Natural killer cell (primary cell): Measurements from ENCODE around the gene ZNF705A. TPM values are rescaled to one million over a fixed set of nuclear protein-coding genes. Genes with fewer than 3 reads are reported as not detected.
"Not testable (repeated sequence)": the region's sequence is repeated elsewhere in the genome, so short reads cannot be mapped to it uniquely, and the experiment has no call there.

ENCODE experiments used
- ATAC-seq, 3 donors: fragments of 150-1000 bp in 2 of 3; fragments of 200-7000 bp in 1 of 3; cut with Tn5 transposase; 1 replicate in 1 of 3; 2 replicates in 2 of 3; pipeline ENCODE4 v1.10.0; 2021; ENCODE audit warnings: mild to moderate bottlenecking in 2 of 3, moderate library complexity in 2 of 3
- DNase-seq, 2 donors: peaks; one replicate each; pipeline versions ENCODE4 v3.0.0 to v3.0.0-alpha.2; 2013 to 2021; ENCODE audit warnings: mixed read lengths in 1 of 2
- H3K27ac ChIP-seq: one replicate; pipeline ENCODE4 v1.5.1; 2013; ENCODE audit warnings: mild to moderate bottlenecking, low read length
- H3K27me3 ChIP-seq: one replicate; pipeline ENCODE4 v1.6.1; 2013; ENCODE audit warnings: low read length; ENCODE audit not compliant: control insufficient read depth, insufficient read depth
- H3K36me3 ChIP-seq: one replicate; pipeline ENCODE4 v1.6.1; 2013; ENCODE audit warnings: low read length; ENCODE audit not compliant: control insufficient read depth, insufficient read depth
- H3K4me1 ChIP-seq: one replicate; pipeline ENCODE4 v1.6.1; 2013; ENCODE audit warnings: low read length; ENCODE audit not compliant: control insufficient read depth, insufficient read depth
- H3K4me3 ChIP-seq: one replicate; pipeline ENCODE4 v1.5.1; 2013; ENCODE audit warnings: low read length
- H3K9me3 ChIP-seq: one replicate; pipeline ENCODE4 v1.6.1; 2013; ENCODE audit warnings: low read length; ENCODE audit not compliant: control insufficient read depth, insufficient read depth
- H3K27ac Mint-ChIP-seq, 2 donors: one replicate each; pipeline ENCODE4 v1.8.0; 2022; ENCODE audit warnings: mild to moderate bottlenecking in 2 of 2, mixed read lengths in 2 of 2, moderate library complexity in 1 of 2
- H3K27me3 Mint-ChIP-seq, 2 donors: one replicate each; pipeline ENCODE4 v1.8.0; 2022; ENCODE audit warnings: low read depth in 2 of 2, mixed read lengths in 2 of 2
- H3K36me3 Mint-ChIP-seq: one replicate; pipeline ENCODE4 v1.8.0; 2022; ENCODE audit warnings: mixed read lengths
- H3K4me1 Mint-ChIP-seq, 2 donors: one replicate each; pipeline ENCODE4 v1.8.0; 2022; ENCODE audit warnings: mixed read lengths in 2 of 2
- H3K4me3 Mint-ChIP-seq: one replicate; pipeline ENCODE4 v1.8.0; 2022; ENCODE audit warnings: mild to moderate bottlenecking, moderate library complexity, mixed read lengths
- H3K9me3 Mint-ChIP-seq, 2 donors: one replicate each; pipeline ENCODE4 v1.8.0; 2022; ENCODE audit warnings: mixed read lengths in 2 of 2
- WGBS: methylation state at CpG from one replicate; pipeline ENCODE4 v1.1.7; 2013; ENCODE audit warnings: missing lambda C conversion rate; ENCODE audit not compliant: insufficient coverage; 5-methylcytosine and 5-hydroxymethylcytosine counted together
- intact Hi-C: fragments of 100-400 bp; cut with micrococcal nuclease; formaldehyde crosslinking; loops from one replicate; pipeline ENCODE4 v1.14.2; 2022
- total RNA-seq, 4 donors: library from RNA; stranded (reverse); fragments of 120-200 nt in 1 of 4; gene quantifications; one replicate each; pipeline versions ENCODE4 v1.2.3 to v1.2.4, GENCODE V29; 2013 to 2022
- TF ChIP-seq, protein P1 (sequence below): fragments of 200-600 bp; IDR thresholded peaks from one replicate; pipeline ENCODE4 v1.8.0; 2022; ENCODE audit warnings: antibody characterized with exemption

ZNF705A gene
- total RNA-seq, 3 donors from 2014 or later (not counting 1 experiment from before 2014, with no cell fraction given), result not detected

DNA sequence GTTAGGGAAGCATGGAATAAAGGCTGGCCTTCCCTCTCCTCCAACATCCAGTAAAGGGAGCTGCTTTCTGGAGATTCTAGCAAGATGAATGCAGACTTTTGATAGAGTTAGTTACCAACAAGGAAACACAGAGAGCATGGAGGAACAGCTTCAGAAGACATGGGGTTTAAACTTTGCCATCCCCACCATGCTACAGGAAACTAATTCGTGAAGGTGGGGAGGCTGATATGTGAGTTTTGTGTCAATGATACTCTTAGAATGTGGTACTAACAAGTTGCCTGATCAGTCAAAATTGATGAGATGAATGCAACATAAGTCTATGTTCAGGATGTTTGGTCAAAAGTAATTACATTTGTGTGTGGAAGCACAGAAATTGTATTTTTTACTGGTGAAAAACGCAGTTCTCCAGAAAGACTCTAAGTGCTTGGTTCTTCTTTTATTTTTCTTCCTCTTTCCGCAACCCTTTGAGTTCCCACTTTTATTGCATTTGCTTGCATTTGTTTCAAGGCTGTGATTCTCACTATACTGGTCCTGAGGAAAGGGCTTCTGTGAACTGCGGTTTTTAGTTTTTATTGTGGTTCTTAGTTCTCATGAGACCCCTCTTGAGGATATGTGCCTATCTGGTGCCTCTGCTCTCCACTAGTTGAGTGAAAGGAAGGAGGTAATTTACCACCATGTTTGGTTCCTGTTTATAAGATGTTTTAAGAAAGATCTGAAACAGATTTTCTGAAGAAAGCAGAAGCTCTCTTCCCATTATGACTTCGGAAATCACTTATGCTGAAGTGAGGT lies 33.5 kb upstream of the ZNF705A start, which contains the start of gene CLEC4A:
Gene CLEC4A (plus strand): TSS at position 494 of the 789 bp plus-strand sequence. CDS start 262 bp downstream, at position 756.
- H3K36me3 Mint-ChIP-seq, result peaks cover 3% of the 10 kb centered on the region
- peak within 1 kb of the TSS; percentile 15 for H3K4me3 ChIP-seq
- TF ChIP-seq, protein P1, sequence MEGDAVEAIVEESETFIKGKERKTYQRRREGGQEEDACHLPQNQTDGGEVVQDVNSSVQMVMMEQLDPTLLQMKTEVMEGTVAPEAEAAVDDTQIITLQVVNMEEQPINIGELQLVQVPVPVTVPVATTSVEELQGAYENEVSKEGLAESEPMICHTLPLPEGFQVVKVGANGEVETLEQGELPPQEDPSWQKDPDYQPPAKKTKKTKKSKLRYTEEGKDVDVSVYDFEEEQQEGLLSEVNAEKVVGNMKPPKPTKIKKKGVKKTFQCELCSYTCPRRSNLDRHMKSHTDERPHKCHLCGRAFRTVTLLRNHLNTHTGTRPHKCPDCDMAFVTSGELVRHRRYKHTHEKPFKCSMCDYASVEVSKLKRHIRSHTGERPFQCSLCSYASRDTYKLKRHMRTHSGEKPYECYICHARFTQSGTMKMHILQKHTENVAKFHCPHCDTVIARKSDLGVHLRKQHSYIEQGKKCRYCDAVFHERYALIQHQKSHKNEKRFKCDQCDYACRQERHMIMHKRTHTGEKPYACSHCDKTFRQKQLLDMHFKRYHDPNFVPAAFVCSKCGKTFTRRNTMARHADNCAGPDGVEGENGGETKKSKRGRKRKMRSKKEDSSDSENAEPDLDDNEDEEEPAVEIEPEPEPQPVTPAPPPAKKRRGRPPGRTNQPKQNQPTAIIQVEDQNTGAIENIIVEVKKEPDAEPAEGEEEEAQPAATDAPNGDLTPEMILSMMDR, result no peak
- ATAC-seq, result no peak
- no peaks in the 10 kb centered on the region for H3K9me3 Mint-ChIP-seq
- no peaks in the 10 kb centered on the region for H3K36me3 ChIP-seq
- intact Hi-C loops, result no loop called here
- H3K9me3 ChIP-seq, result no peaks in the 10 kb centered on the region
- peaks cover 6 to 10% of the 10 kb centered on the region in 2 donors for H3K4me1 Mint-ChIP-seq
- no peak within 1 kb of the TSS for H3K27ac Mint-ChIP-seq
- no peak within 1 kb of the TSS for H3K4me3 Mint-ChIP-seq
- H3K27ac ChIP-seq, result peak within 1 kb of the TSS; percentile 50
- no peaks in the 10 kb centered on the region for H3K27me3 ChIP-seq
- WGBS, result 22% methylated on average over 5 of the region's 5 CpGs
- no peaks in the 10 kb centered on the region for H3K27me3 Mint-ChIP-seq
- H3K4me1 ChIP-seq, result no peaks in the 10 kb centered on the region
- no peak for DNase-seq

DNA sequence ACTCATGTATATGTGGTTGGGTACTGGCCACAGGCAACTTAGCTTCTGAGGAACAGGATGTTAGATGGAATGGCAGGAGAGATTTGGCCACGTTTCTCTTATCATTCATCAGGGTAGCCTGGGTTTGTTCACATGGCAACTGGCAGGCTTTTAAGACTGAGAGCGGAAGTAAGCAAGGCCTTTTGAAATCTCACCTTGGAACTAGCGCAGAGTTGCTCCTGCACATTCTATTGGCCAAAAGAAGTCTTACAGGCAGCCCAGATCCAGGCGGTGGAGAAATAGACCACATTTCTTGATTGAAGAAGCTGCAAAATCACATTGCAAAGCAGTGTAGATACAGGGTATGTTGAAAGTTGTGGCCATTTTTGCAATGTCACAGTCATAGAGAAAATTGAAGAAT lies 29.7 kb upstream of the ZNF705A start:
- ATAC-seq (peak; percentile 36 to 74 (median 65)), DNase-seq (peak in 1 of 2 donors; percentile 63)
- Mint-ChIP-seq H3K27ac (no peak overlapping the region), H3K36me3 (no peaks in the 10 kb centered on the region), H3K27me3 (no peaks in the 10 kb centered on the region), H3K4me3 (no peak overlapping the region), H3K9me3 (no peaks in the 10 kb centered on the region), H3K4me1 (peaks cover 6 to 10% of the 10 kb centered on the region in 2 donors)
- Histone ChIP-seq H3K36me3 (no peaks in the 10 kb centered on the region), H3K27me3 (no peaks in the 10 kb centered on the region), H3K9me3 (no peaks in the 10 kb centered on the region), H3K4me1 (no peaks in the 10 kb centered on the region), H3K27ac (no peak overlapping the region), H3K4me3 (no peak overlapping the region)
- WGBS, result 51% methylated on average over 4 of the region's 4 CpGs
- intact Hi-C loops, result no loop called here
- TF ChIP-seq, protein P1, result no peak

DNA sequence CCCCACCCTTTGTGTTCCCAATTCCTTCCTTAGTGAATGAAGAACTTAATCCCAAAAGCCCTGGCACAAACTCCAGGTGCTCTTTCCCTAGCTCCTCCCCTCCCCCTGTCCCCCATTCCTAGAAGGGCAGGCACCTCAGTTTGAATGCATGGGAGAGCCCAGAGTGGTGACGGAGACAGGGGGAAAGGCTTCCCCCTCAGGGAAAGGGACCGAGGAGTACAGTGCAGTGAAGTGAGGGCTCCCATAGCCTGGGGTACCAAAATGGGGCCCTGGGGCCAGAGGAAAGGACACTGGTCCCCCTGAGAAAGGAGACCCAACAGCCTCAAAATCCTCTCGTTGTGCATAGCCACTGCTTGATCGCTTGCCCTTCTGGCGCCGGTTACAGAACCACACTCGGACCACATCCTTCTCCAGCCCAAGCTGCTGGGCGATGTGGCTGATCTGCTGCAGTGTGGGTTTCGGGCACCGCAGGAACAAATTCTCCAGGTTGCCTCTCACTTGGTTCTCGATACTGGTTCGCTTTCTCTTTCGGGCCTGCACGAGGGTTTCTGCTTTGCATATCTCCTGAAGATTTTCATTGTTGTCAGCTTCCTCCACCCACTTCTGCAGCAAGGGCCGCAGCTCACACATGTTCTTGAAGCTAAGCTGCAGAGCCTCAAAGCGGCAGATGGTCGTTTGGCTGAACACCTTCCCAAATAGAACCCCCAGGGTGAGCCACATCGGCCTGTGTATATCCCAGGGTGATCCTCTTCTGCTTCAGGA lies 23.0 kb upstream of the ZNF705A start:
- H3K27ac ChIP-seq, intact Hi-C loops, H3K9me3 Mint-ChIP-seq, H3K27me3 ChIP-seq, H3K4me1 Mint-ChIP-seq, H3K36me3 ChIP-seq, H3K27ac Mint-ChIP-seq, H3K4me3 Mint-ChIP-seq, H3K4me3 ChIP-seq, DNase-seq, H3K27me3 Mint-ChIP-seq, H3K9me3 ChIP-seq, H3K36me3 Mint-ChIP-seq, H3K4me1 ChIP-seq: not testable (repeated sequence)
- WGBS, result 93% methylated on average over 15 of the region's 18 CpGs
- peak in 1 of 3 donors; percentile 24 for ATAC-seq

DNA sequence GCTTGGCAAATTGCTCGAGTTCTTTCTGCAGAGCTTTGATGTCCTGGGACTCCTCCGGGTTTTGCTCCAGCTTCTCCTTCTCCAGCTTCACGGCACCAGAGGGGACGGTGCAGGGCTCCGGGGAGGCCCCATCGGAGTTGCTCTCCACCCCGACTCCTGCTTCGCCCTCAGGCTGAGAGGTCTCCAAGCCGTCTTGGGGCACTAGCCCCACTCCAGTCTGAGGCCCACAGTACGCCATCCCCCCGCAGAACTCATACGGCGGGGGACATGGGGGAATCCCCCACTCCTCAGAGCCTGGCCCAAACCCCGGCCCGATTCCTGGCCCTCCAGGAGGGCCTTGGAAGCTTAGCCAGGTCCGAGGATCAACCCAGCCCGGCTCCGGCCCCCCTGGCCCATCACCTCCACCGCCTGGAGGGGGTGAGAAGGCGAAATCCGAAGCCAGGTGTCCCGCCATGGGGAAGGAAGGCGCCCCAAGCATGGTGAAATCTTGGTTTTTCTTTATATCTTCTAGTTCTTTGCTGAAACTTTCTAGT lies 22.4 kb upstream of the ZNF705A start:
- H3K4me1 Mint-ChIP-seq, H3K9me3 Mint-ChIP-seq, DNase-seq, H3K36me3 ChIP-seq, H3K27ac Mint-ChIP-seq, H3K27me3 ChIP-seq, H3K27me3 Mint-ChIP-seq, intact Hi-C loops, H3K4me1 ChIP-seq, ATAC-seq, H3K9me3 ChIP-seq, H3K4me3 ChIP-seq, H3K4me3 Mint-ChIP-seq, H3K36me3 Mint-ChIP-seq, H3K27ac ChIP-seq: not testable (repeated sequence)
- WGBS, result 95% methylated on average over 22 of the region's 23 CpGs

DNA sequence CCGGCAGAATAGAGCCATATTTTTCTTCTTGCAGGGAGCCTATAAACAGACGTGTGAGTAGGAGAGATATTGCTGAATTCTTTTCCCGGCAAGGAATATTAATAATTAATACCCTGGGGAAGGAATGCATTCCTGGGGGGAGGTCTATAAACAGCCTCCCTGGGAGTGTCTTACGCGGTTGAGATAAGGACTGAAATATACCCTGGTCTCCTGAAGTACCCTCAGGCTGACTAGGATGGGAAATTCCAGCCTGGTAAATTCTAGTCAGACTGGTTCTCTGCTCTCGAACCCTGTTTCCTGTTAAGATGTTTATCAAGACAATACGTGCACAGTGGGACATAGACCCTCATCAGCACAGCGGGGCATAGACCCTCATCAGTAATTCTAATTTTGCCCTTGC lies 15.2 kb upstream of the ZNF705A start:
- H3K4me3 Mint-ChIP-seq, H3K27ac ChIP-seq, H3K27ac Mint-ChIP-seq, H3K9me3 Mint-ChIP-seq, H3K36me3 ChIP-seq, ATAC-seq, H3K27me3 ChIP-seq, H3K36me3 Mint-ChIP-seq, H3K4me1 Mint-ChIP-seq, H3K27me3 Mint-ChIP-seq, DNase-seq, H3K4me3 ChIP-seq, intact Hi-C loops, H3K9me3 ChIP-seq, H3K4me1 ChIP-seq: not testable (repeated sequence)
- 83% methylated on average over 8 of the region's 8 CpGs for WGBS
